DOHH2 (cell line): Measurements from ENCODE around the gene CPA2.

ENCODE experiments used
- H3F3A ChIP-seq: fragments of 200-600 bp; sonication (generic), shearing (Covaris generic); 2 replicates; pipeline ENCODE4 v1.6.0; 2016; ENCODE audit warnings: antibody characterized with exemption, mild to moderate bottlenecking; ENCODE audit not compliant: control insufficient read depth, insufficient read depth
- H3K27ac ChIP-seq: fragments of 200-600 bp; sonication (generic); 2 replicates; pipeline ENCODE4 v1.5.1; 2014; ENCODE audit warnings: low read depth, mild to moderate bottlenecking, low read length, moderate library complexity
- H3K27me3 ChIP-seq: fragments of 200-600 bp; sonication (generic); 2 replicates; pipeline ENCODE4 v1.6.1; 2014; ENCODE audit warnings: mild to moderate bottlenecking, low read length, mixed read lengths; ENCODE audit not compliant: control insufficient read depth
- H3K36me3 ChIP-seq: fragments of 200-600 bp; sonication (generic); 2 replicates; pipeline ENCODE4 v1.6.1; 2014; ENCODE audit warnings: mild to moderate bottlenecking, low read length, moderate library complexity, mixed read lengths; ENCODE audit not compliant: control insufficient read depth
- H3K4me1 ChIP-seq: fragments of 200-600 bp; sonication (generic); 2 replicates; pipeline ENCODE4 v1.6.1; 2014; ENCODE audit warnings: mild to moderate bottlenecking, low read length, mixed read lengths; ENCODE audit not compliant: control insufficient read depth
- H3K4me2 ChIP-seq: fragments of 200-600 bp; sonication (generic); 2 replicates; pipeline ENCODE4 v1.6.0; 2014; ENCODE audit warnings: mild to moderate bottlenecking, low read length, moderate library complexity
- H3K4me3 ChIP-seq: fragments of 200-600 bp; sonication (generic); 2 replicates; pipeline ENCODE4 v1.5.1; 2014; ENCODE audit warnings: mild to moderate bottlenecking, low read length, mixed read lengths
- H3K79me2 ChIP-seq: fragments of 200-600 bp; sonication (generic); 2 replicates; pipeline ENCODE4 v1.6.1; 2014; ENCODE audit warnings: mild to moderate bottlenecking, low read length, mixed read lengths; ENCODE audit not compliant: control insufficient read depth
- H3K9me2 ChIP-seq: fragments of 200-600 bp; sonication (generic); replicated peaks from 2 replicates; pipeline ENCODE4 v1.6.1; 2014; ENCODE audit warnings: mild to moderate bottlenecking, low read length, mixed read lengths; ENCODE audit not compliant: control insufficient read depth
- H3K9me3 ChIP-seq: fragments of 200-600 bp; sonication (generic); 2 replicates; pipeline ENCODE4 v1.6.1; 2014; ENCODE audit warnings: antibody characterized with exemption, low read length, mixed read lengths; ENCODE audit not compliant: control insufficient read depth, insufficient read depth
- H4K20me1 ChIP-seq: fragments of 200-600 bp; sonication (generic); 2 replicates; pipeline ENCODE4 v1.6.0; 2014; ENCODE audit warnings: low read depth, mild to moderate bottlenecking, antibody characterized with exemption, low read length, moderate library complexity; ENCODE audit not compliant: control insufficient read depth, insufficient read depth
- EZH2phosphoT487 ChIP-seq: fragments of 200-600 bp; sonication (generic); IDR thresholded peaks from 2 replicates; pipeline ENCODE4 v1.6.1; 2017; ENCODE audit warnings: borderline replicate concordance, mild to moderate bottlenecking, antibody characterized with exemption, low read length, moderate library complexity, mixed read lengths
- TF ChIP-seq, protein P1 (sequence below): fragments of 200-600 bp; sonication (generic); IDR thresholded peaks from one replicate; pipeline ENCODE4 v1.5.1; 2014; ENCODE audit warnings: antibody characterized with exemption, mild to moderate bottlenecking, low read depth, low read length; ENCODE audit not compliant: poor library complexity, severe bottlenecking

The CPA2 gene

DNA sequence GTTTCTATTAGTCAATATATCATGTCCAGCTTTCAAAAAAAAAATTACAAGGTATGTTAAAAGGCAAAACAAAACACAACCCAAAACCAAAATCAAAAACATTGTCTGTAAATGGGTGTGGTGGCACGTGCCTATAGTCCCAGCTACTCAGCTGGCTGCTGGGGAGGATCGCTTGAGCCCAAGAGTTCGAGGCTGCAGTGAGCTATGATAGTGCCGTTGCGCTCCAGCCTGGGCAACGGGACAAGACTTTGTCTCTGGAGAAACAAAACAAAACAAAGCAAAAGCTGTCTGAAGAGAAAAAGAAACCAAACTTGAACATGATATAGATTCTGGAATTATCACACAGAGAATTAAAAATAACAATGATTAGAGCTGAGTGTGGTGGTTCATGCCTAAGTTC, 67.6 kb downstream of the CPA2 start:
- Histone ChIP-seq H3F3A (no peaks in the 10 kb centered on the region), H3K4me1 (no peaks in the 10 kb centered on the region), H3K9me3 (no peaks in the 10 kb centered on the region), H4K20me1 (no peaks in the 10 kb centered on the region), H3K9me2 (no peaks in the 10 kb centered on the region), H3K4me2 (no peak overlapping the region), H3K27ac (no peak overlapping the region), H3K4me3 (no peak overlapping the region), H3K27me3 (no peaks in the 10 kb centered on the region; the same call in 1 of the 2 replicates), H3K79me2 (no peaks in the 10 kb centered on the region), H3K36me3 (no peaks in the 10 kb centered on the region)
- TF ChIP-seq EZH2phosphoT487 = no peak
- TF ChIP-seq, protein P1, sequence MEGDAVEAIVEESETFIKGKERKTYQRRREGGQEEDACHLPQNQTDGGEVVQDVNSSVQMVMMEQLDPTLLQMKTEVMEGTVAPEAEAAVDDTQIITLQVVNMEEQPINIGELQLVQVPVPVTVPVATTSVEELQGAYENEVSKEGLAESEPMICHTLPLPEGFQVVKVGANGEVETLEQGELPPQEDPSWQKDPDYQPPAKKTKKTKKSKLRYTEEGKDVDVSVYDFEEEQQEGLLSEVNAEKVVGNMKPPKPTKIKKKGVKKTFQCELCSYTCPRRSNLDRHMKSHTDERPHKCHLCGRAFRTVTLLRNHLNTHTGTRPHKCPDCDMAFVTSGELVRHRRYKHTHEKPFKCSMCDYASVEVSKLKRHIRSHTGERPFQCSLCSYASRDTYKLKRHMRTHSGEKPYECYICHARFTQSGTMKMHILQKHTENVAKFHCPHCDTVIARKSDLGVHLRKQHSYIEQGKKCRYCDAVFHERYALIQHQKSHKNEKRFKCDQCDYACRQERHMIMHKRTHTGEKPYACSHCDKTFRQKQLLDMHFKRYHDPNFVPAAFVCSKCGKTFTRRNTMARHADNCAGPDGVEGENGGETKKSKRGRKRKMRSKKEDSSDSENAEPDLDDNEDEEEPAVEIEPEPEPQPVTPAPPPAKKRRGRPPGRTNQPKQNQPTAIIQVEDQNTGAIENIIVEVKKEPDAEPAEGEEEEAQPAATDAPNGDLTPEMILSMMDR = no peak

DNA sequence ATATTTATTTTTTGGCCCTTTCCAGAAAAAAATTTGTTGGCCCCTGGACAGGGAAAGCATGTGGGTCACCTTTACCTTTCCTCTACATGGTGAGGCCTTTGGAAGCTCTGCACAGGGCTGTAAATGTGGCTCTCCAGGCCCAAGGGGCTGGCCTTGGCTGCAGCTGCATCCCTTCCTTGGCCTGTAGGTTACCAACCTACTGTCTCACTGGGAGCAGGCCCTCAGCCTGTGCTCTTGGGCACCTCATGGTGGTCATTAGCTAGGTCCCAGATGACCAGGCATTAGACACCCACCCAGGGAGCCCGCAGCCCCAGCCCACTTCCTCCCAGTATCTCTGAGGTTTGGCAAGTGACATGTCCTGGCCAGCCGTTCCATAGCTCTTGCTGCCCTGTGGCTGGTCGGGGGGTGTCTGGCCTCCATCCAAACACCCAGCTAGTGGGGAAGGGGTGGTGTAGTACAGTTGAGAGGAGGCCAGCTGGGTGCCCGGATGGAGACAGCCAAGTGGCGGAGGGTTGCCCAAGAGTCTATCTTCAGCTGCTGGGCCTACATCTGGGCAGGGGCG, 70.8 kb downstream of the CPA2 start:
- TF ChIP-seq, protein P1 = no peak
- TF ChIP-seq EZH2phosphoT487 = no peak
- H3K4me1 ChIP-seq = no peaks in the 10 kb centered on the region
- H3K36me3 ChIP-seq = no peaks in the 10 kb centered on the region
- H3K27me3 ChIP-seq = peaks cover 2% of the 10 kb centered on the region; the same call in 1 of the 2 replicates
- H3K27ac ChIP-seq = no peak overlapping the region
- H3K4me3 ChIP-seq = no peak overlapping the region
- no peaks in the 10 kb centered on the region for H3K79me2 ChIP-seq
- no peaks in the 10 kb centered on the region for H3K9me2 ChIP-seq
- no peaks in the 10 kb centered on the region for H3F3A ChIP-seq
- no peaks in the 10 kb centered on the region for H3K9me3 ChIP-seq
- no peak overlapping the region for H3K4me2 ChIP-seq
- no peaks in the 10 kb centered on the region for H4K20me1 ChIP-seq

DNA sequence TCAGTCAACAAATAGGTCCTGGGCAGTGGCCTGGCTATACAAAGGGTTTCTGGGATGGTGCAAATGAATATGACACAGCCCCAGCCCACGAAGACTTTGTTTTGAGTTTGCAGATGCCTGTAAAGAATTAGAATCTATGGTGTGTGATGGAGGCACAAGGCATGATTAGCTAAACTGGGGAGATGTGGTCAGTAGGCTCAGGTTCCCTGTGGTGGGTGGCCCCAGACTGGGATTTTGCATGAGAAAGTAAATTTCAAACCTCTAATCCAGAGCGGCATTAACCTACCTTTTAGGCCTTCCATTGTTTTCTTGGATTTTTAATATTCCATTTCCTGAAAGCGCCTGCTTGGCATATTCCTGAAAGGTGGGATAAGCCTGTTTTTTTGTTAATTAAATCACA, 71.6 kb downstream of the CPA2 start:
- no peaks in the 10 kb centered on the region for H3K9me3 ChIP-seq
- H3K4me2 ChIP-seq = no peak overlapping the region
- H3K4me3 ChIP-seq = no peak overlapping the region

More for the DNA sequence above, 71.6 kb downstream of the CPA2 start:
- no peaks in the 10 kb centered on the region for H4K20me1 ChIP-seq
- no peaks in the 10 kb centered on the region for H3K9me2 ChIP-seq
- no peak overlapping the region for H3K27ac ChIP-seq
- no peaks in the 10 kb centered on the region for H3K79me2 ChIP-seq
- TF ChIP-seq EZH2phosphoT487 = no peak
- TF ChIP-seq, protein P1 = no peak
- H3F3A ChIP-seq = no peaks in the 10 kb centered on the region
- H3K36me3 ChIP-seq = no peaks in the 10 kb centered on the region
- no peaks in the 10 kb centered on the region for H3K4me1 ChIP-seq
- peaks cover 2% of the 10 kb centered on the region; the same call in 1 of the 2 replicates for H3K27me3 ChIP-seq
